PC-3 (cell line): Measurements from ENCODE around the gene SOD1. TPM values are rescaled to one million over a fixed set of nuclear protein-coding genes. Genes with fewer than 3 reads are reported as not detected.

Experiments used
- ATAC-seq: fragments of 200-7000 bp; cut with Tn5 transposase; 2 replicates; pipeline ENCODE4 v1.9.1; 2020; ENCODE audit warnings: mild to moderate bottlenecking, moderate library complexity
- BruUV-seq: library from RNA; stranded (reverse); fragments of 400-500 nt; replicated peaks from 2 replicates; lab custom pipeline; 2021; lab: Mats Ljungman, UMichigan
- CTCF ChIA-PET: fragments of 300-600 bp; sonication (Branson Sonifier 250); formaldehyde crosslinking; loops from one replicate; lab custom pipeline; 2022; ENCODE audit warnings: antibody characterized with exemption; lab: Charles Lee
- POLR2A ChIA-PET: fragments of 300-600 bp; sonication (Branson Sonifier 250); formaldehyde crosslinking; loops from one replicate; lab custom pipeline; 2022; ENCODE audit warnings: antibody characterized with exemption; ENCODE audit not compliant: unreplicated experiment; lab: Charles Lee
- DNase-seq: peaks from one replicate; pipeline ENCODE4 v3.0.0-alpha.2; 2015
- H2AFZ ChIP-seq: fragments of 300-600 bp; sonication (generic); 2 replicates; pipeline ENCODE4 v1.6.0; 2016; ENCODE audit warnings: antibody characterized with exemption, low read length
- H3F3A ChIP-seq: fragments of 300-600 bp; sonication (generic); one replicate; pipeline ENCODE4 v1.6.0; 2017; ENCODE audit warnings: antibody characterized with exemption, low read length, control low read depth, mild to moderate bottlenecking; ENCODE audit not compliant: unreplicated experiment
- H3K27ac ChIP-seq: fragments of 300-600 bp; sonication (generic); 2 replicates; pipeline ENCODE4 v1.5.1; 2016; ENCODE audit warnings: mild to moderate bottlenecking, low read length
- H3K27me3 ChIP-seq: fragments of 300-600 bp; sonication (generic); 2 replicates; pipeline ENCODE4 v1.6.1; 2016; ENCODE audit warnings: low read length, mixed read lengths
- H3K36me3 ChIP-seq: fragments of 300-600 bp; sonication (generic); 2 replicates; pipeline ENCODE4 v1.6.1; 2016; ENCODE audit warnings: low read depth, mixed run types, low read length, mixed read lengths
- H3K4me1 ChIP-seq: fragments of 300-600 bp; sonication (generic); 2 replicates; pipeline ENCODE4 v1.5.1; 2016; ENCODE audit warnings: low read length; ENCODE audit not compliant: insufficient read depth
- H3K4me2 ChIP-seq: fragments of 300-600 bp; sonication (generic); 2 replicates; pipeline ENCODE4 v1.6.0; 2016; ENCODE audit warnings: low read length
- H3K4me3 ChIP-seq: fragments of 300-600 bp; sonication (generic); 2 replicates; pipeline ENCODE4 v1.5.1; 2016; ENCODE audit warnings: mild to moderate bottlenecking, low read length, mixed read lengths
- H3K79me2 ChIP-seq: fragments of 300-600 bp; sonication (generic); 2 replicates; pipeline ENCODE4 v1.6.1; 2017; ENCODE audit warnings: low read length, mixed read lengths
- H3K9ac ChIP-seq: fragments of 300-600 bp; sonication (generic); 2 replicates; pipeline ENCODE4 v1.6.0; 2016; ENCODE audit warnings: mild to moderate bottlenecking, low read length
- H3K9me2 ChIP-seq: fragments of 300-600 bp; sonication (generic); replicated peaks from 2 replicates; pipeline ENCODE4 v1.6.1; 2016; ENCODE audit warnings: mixed run types, low read length, mixed read lengths
- H3K9me3 ChIP-seq: fragments of 300-600 bp; sonication (generic); 2 replicates; pipeline ENCODE4 v1.6.1; 2016; ENCODE audit warnings: low read length, mixed read lengths
- H4K20me1 ChIP-seq: fragments of 300-600 bp; sonication (generic); 2 replicates; pipeline ENCODE4 v1.6.1; 2016; ENCODE audit warnings: low read length, mixed read lengths
- EZH2 ChIP-seq: fragments of 300-600 bp; sonication (generic); IDR thresholded peaks from one replicate; pipeline ENCODE4 v1.6.1; 2017; ENCODE audit warnings: antibody characterized with exemption, mild to moderate bottlenecking, low read length; ENCODE audit not compliant: unreplicated experiment
- EZH2phosphoT487 ChIP-seq: fragments of 300-600 bp; sonication (generic); IDR thresholded peaks from 2 replicates; pipeline ENCODE4 v1.6.1; 2018; ENCODE audit warnings: mild to moderate bottlenecking, antibody characterized with exemption, low read length, borderline replicate concordance
- intact Hi-C: fragments of 100-400 bp; cut with micrococcal nuclease; formaldehyde crosslinking; loops from 2 replicates; pipeline ENCODE4 v1.9.0; 2023
- total RNA-seq: library from RNA; depleted of rRNA; stranded (reverse); fragments of >200 nt; gene quantifications from 2 replicates; pipeline ENCODE4 v1.2.3, GENCODE V29; 2014
- TF ChIP-seq, protein P1 (sequence below): fragments of 300-600 bp; sonication (generic); conservative IDR thresholded peaks from 2 replicates; pipeline ENCODE4 v1.5.1; 2017; ENCODE audit warnings: antibody characterized with exemption, low read depth, mild to moderate bottlenecking, low read length

SOD1 gene
- total RNA-seq, 1 experiment from 2014 or later = 409 TPM

DNA sequence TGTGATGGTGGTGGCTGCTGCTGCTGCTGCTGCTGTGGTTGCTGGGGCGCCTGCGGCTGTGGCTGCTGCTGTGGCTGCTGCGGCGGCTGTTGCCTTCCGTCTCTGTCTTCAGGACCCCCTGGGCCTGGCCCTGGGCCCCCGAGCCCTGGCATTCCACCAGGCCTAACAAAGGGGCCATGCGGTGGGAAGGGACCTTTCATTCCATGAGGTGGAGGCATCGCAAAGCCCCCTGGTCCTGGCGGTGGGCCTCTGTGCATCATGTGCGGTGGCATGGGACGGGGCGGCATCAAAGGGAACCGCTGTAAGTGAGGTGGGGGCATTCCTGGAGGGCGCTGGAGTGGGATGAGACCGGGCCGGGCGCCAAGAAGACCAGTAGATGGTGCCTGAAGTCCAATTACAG is 12.4 kb downstream of the SOD1 start:
- TF ChIP-seq EZH2 = no peak
- TF ChIP-seq, protein P1, sequence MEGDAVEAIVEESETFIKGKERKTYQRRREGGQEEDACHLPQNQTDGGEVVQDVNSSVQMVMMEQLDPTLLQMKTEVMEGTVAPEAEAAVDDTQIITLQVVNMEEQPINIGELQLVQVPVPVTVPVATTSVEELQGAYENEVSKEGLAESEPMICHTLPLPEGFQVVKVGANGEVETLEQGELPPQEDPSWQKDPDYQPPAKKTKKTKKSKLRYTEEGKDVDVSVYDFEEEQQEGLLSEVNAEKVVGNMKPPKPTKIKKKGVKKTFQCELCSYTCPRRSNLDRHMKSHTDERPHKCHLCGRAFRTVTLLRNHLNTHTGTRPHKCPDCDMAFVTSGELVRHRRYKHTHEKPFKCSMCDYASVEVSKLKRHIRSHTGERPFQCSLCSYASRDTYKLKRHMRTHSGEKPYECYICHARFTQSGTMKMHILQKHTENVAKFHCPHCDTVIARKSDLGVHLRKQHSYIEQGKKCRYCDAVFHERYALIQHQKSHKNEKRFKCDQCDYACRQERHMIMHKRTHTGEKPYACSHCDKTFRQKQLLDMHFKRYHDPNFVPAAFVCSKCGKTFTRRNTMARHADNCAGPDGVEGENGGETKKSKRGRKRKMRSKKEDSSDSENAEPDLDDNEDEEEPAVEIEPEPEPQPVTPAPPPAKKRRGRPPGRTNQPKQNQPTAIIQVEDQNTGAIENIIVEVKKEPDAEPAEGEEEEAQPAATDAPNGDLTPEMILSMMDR = no peak
- no peak for TF ChIP-seq EZH2phosphoT487
- no peak overlapping the region for H2AFZ ChIP-seq
- H3K4me1 ChIP-seq = no peaks in the 10 kb centered on the region
- no peak overlapping the region for H3K4me2 ChIP-seq
- no peak overlapping the region for H3K4me3 ChIP-seq
- ChIA-PET POLR2A (no interaction called here), CTCF (no interaction called here)
- intact Hi-C loops = no loop called here
- H3K9me2 ChIP-seq = no peaks in the 10 kb centered on the region
- no peaks in the 10 kb centered on the region for H3K9me3 ChIP-seq
- peaks cover 7% of the 10 kb centered on the region; the same call in 1 of the 2 replicates for H4K20me1 ChIP-seq
- no peak overlapping the region for H3K27ac ChIP-seq
- DNase-seq = no peak
- H3K79me2 ChIP-seq = no peaks in the 10 kb centered on the region
- peaks cover 35% of the 10 kb centered on the region for H3K36me3 ChIP-seq
- no peak for ATAC-seq
- H3K27me3 ChIP-seq = no peaks in the 10 kb centered on the region
- H3K9ac ChIP-seq = no peak overlapping the region
- no TSS peak for BruUV-seq
- H3F3A ChIP-seq = peaks cover 4% of the 10 kb centered on the region

DNA sequence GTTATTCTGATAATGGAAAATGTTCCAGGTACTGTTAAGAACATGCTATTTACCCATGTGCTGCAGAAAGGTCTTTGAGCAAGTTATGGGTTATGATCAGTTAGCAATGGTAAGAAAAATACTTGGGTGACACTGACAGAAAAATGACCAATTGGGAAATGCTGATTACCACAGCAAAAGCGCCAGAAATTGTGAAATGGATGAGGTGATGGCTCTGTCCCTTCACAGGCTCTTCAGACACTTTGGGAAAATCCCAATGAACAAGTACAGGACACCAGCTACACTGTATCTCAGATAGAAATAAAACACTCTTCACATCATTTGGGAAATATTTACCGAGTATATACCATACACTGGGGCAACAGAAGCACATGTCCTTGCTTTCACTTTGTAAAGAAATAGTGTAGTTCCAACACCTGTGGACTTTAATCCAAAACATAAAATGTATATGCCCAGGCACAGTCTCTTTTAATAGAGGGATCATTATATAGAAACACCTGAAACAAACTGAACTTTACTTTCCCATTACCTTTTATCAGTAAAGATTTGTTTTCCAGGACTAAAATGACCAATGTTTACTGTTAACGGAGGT is 13.9 kb downstream of the SOD1 start:
- Histone ChIP-seq H3F3A (peaks cover 4% of the 10 kb centered on the region), H3K36me3 (peaks cover 20% of the 10 kb centered on the region; the same call in 1 of the 2 replicates), H3K9me3 (no peaks in the 10 kb centered on the region), H3K27ac (no peak overlapping the region), H2AFZ (no peak overlapping the region), H3K79me2 (no peaks in the 10 kb centered on the region), H4K20me1 (peaks cover 7% of the 10 kb centered on the region; the same call in 1 of the 2 replicates), H3K4me1 (no peaks in the 10 kb centered on the region), H3K9ac (no peak overlapping the region), H3K4me3 (no peak overlapping the region), H3K27me3 (no peaks in the 10 kb centered on the region), H3K9me2 (no peaks in the 10 kb centered on the region), H3K4me2 (no peak overlapping the region)
- DNase-seq = no peak
- intact Hi-C loops = no loop called here
- ATAC-seq = no peak
- CTCF ChIA-PET = no interaction called here
- POLR2A ChIA-PET = no interaction called here
- TF ChIP-seq EZH2phosphoT487 (no peak), EZH2 (no peak)
- TF ChIP-seq, protein P1 = no peak
- BruUV-seq = no TSS peak

DNA sequence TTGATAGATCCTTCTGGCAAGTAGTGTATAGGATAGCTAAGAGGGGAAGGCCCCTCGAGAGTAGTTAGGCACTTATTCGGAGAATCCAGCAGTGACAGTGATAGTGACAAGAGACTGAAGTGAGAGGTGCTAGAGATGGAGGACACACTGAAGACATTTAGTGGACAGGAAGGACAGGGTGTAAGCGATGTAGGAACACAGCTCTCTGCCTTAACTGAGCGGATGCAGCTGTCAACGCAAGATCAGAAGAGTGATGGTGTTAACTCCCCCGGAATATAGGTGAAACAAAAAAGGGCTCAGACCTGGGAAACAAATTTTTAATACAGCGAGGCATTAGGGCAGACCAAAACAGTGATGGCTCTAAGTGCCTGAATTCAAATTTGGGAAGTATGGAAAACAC is 15.8 kb downstream of the SOD1 start:
- Histone ChIP-seq H2AFZ (no peak overlapping the region), H3K36me3 (peaks cover 15% of the 10 kb centered on the region; the same call in 1 of the 2 replicates), H3K4me1 (no peaks in the 10 kb centered on the region), H3K9me2 (no peaks in the 10 kb centered on the region), H3K4me3 (no peak overlapping the region), H3K4me2 (no peak overlapping the region), H3K79me2 (no peaks in the 10 kb centered on the region), H3K9me3 (no peaks in the 10 kb centered on the region), H3F3A (peaks cover 4% of the 10 kb centered on the region), H4K20me1 (no peaks in the 10 kb centered on the region), H3K27me3 (no peaks in the 10 kb centered on the region), H3K27ac (no peak overlapping the region), H3K9ac (no peak overlapping the region)
- ATAC-seq (no peak), DNase-seq (no peak)
- intact Hi-C loops = no loop called here
- no peak for TF ChIP-seq EZH2
- TF ChIP-seq, protein P1 = no peak
- TF ChIP-seq EZH2phosphoT487 = no peak
- BruUV-seq = no TSS peak
- ChIA-PET POLR2A (no interaction called here), CTCF (no interaction called here)
